ENCODE results near the gene ZNF433.

DNA sequence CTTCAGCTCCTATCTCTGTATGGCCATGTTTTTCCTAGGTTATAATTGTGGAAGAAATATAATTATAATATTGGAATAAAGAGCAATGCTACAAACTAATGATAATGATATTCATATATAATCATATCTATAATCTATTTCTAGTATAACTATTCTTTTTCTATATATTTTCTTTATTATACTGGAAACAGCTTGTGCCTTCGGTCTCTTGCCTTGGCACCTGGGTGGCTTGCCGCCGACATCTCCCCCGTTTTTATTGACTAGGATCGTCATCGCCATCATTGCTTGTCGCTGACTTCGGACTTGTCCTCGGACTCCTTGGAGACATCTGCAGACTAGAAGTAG is 46.4 kb downstream of the ZNF433 start:
- TF ChIP-seq, protein P1, sequence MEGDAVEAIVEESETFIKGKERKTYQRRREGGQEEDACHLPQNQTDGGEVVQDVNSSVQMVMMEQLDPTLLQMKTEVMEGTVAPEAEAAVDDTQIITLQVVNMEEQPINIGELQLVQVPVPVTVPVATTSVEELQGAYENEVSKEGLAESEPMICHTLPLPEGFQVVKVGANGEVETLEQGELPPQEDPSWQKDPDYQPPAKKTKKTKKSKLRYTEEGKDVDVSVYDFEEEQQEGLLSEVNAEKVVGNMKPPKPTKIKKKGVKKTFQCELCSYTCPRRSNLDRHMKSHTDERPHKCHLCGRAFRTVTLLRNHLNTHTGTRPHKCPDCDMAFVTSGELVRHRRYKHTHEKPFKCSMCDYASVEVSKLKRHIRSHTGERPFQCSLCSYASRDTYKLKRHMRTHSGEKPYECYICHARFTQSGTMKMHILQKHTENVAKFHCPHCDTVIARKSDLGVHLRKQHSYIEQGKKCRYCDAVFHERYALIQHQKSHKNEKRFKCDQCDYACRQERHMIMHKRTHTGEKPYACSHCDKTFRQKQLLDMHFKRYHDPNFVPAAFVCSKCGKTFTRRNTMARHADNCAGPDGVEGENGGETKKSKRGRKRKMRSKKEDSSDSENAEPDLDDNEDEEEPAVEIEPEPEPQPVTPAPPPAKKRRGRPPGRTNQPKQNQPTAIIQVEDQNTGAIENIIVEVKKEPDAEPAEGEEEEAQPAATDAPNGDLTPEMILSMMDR (IDR thresholded peaks at IDR 0.05): peak in 1 of 3 experiments; percentile 1
- TF ChIP-seq POLR2A (IDR thresholded peaks at IDR 0.05) (no peak), POLR2AphosphoS5 (IDR thresholded peaks at IDR 0.05; ENCODE audit: insufficient read depth in 1 of 2, low read depth in 1 of 2) (no peak)

Measured in vagina (tissue), 2 donors.